Stimulated activated CD4-positive, alpha-beta T cell treated with anti-CD3 and anti-CD28 coated beads, Interleukin-12 subunit alpha, Interleukin-12 subunit beta, amount 100 ng/mL, for 48 hours (primary cell): ENCODE results near the gene MALAT1.

Source experiments
- DNase-seq, 3 donors: peaks; one replicate each; pipeline ENCODE4 v3.0.0-alpha.2; 2020; ENCODE audit warnings: low read depth in 2 of 3, low spot score in 1 of 3

Gene MALAT1

DNA sequence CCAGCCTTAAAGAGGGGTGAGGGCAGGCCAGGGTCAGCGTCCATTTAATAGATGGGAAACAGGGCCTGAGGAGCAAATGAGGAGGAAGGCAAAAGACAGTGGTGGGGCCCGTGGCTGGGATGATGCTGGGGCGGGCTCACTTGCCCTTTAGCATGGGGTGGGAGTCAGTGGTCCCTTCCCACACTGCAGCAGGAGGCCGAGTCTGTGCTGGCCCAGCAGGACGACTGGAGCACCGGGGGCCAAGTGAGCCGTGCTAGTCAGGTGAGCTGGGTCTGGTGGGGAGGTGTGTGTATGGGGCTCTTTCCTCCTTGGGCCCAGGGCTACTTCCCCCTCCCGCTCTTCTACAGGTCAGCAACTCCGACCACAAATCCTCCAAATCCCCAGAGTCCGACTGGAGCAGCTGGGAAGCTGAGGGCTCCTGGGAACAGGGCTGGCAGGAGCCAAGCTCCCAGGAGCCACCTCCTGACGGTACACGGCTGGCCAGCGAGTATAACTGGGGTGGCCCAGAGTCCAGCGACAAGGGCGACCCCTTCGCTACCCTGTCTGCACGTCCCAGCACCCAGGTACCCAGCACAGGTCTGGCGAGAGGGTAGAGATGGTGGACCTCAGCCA lies 38.9 kb downstream of the MALAT1 start:
- no peak for DNase-seq

DNA sequence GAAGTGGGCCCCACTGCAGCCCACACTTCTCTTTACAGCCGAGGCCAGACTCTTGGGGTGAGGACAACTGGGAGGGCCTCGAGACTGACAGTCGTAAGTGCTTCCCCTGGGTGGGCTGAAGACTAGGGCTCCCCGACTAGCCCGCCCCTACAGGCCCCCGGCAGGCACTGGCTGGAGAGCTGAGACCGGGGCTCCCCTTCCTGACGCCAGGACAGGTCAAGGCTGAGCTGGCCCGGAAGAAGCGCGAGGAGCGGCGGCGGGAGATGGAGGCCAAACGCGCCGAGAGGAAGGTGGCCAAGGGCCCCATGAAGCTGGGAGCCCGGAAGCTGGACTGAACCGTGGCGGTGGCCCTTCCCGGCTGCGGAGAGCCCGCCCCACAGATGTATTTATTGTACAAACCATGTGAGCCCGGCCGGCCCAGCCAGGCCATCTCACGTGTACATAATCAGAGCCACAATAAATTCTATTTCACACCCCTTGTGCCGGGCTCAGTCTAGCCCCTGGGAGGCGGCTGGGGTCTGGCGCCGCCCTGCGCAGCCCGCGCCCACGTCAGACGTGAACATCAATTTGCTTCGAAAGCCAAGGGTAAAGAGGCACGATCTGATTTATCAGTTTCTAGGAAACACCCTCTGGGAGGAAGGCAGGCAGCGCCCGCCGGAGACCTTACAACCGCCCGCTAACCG lies 39.5 kb downstream of the MALAT1 start:
- no peak for DNase-seq

DNA sequence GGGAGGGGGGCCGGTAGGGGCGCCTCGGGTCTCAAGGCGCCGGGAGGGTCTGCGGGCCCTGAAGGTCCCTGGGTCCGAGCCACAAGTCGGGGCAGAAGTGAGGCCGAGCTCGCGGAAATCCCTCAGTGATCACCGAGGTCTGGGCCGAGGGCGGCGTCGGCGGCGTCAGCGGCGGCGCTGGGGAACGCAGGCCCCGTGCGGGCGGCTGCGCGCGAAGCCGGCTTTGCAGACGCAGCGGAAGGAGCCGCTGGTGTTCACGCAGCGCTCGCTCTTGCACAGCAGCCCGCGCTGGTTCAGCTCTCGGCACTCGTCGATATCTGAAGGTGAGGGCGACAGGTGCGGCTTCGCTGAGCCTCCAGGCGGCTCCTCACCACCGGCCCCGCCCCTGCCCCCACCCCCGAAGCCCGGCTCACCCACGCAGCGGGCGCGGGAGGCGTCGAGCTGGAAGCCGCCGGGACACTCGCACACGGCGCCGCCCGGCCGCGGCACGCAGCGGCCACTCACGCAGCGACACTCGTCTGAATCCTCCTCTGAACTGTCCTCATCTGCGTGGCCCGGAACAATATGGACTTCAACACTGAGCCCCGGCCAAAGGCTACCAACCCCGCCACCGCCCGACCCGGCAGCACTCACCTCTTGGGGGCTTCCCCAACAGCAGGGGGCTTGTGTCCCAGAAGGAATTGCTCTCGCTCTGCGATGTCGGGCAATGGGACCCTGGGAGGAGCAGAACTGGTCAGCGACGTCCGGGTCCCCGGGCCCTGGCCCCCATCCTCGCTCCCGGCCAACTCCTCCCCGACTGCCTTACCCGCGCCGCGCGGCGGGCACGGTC lies 40.3 kb downstream of the MALAT1 start:
- no peak for DNase-seq

DNA sequence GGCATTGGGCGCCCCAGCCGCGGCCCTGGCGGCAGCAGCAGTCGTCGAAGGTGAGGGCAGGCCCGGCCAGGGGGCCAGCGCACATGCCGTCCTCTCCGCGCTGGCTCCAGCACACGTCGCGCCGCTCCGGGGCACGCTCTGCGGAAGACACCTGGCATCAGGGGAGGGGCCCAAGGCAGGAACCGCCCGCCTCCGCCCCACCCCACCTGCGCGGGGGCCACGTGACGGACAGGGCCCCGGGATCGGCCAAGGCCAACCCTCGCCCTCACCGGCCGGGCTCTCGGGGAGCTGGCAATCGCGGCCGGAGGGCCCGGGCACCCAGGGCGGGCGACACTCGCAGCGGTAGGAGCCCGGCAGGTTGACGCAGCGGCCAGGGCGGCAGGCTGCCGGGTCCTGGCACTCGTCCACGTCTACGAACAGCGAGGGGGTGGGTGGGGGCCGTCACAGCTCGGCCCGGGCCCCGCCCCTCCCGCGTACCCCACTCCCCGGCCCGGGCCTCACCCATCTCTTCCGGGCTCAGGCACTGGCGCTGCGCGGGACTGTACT lies 41.0 kb downstream of the MALAT1 start:
- no peak for DNase-seq

DNA sequence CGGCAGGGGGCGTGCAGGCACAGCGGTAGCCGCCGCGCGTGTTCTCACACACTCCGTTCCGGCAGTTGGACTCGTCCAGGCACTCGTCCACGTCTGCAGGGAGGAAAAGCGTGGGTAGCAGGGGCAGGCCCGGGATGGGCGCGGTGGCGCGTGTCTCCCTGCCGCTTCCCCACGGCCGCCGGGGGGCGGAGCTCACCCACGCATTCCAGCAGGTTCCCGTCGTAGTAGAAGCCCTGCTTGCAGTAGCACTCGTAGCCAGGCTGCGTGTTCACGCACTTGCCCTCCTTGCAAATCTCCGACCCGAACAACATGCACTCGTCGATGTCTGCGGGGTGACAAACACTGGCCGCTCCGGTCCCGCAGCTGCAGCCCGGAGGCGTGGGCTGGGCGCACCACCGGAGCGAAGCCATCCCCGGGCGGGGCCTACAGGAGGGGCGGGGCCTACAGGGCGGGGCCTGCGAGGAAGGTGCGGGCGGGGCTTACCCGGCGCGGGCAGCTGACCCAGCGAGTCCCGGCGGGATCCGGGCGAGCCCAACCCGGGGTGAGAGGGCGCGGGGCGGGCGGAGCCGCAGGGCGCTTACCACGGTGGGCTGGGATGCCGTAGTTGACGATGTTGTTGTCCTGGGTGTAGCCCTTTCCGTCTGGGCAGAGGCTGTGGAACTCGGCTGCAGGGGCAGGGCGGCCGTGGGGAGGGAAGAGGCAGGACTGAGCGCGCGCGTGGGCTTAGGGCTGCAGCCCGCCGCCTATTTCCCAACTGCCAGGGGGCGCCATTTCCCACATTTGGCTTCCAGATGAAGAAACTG lies 41.6 kb downstream of the MALAT1 start:
- DNase-seq, result peak; percentile 84 to 91 (median 85)

DNA sequence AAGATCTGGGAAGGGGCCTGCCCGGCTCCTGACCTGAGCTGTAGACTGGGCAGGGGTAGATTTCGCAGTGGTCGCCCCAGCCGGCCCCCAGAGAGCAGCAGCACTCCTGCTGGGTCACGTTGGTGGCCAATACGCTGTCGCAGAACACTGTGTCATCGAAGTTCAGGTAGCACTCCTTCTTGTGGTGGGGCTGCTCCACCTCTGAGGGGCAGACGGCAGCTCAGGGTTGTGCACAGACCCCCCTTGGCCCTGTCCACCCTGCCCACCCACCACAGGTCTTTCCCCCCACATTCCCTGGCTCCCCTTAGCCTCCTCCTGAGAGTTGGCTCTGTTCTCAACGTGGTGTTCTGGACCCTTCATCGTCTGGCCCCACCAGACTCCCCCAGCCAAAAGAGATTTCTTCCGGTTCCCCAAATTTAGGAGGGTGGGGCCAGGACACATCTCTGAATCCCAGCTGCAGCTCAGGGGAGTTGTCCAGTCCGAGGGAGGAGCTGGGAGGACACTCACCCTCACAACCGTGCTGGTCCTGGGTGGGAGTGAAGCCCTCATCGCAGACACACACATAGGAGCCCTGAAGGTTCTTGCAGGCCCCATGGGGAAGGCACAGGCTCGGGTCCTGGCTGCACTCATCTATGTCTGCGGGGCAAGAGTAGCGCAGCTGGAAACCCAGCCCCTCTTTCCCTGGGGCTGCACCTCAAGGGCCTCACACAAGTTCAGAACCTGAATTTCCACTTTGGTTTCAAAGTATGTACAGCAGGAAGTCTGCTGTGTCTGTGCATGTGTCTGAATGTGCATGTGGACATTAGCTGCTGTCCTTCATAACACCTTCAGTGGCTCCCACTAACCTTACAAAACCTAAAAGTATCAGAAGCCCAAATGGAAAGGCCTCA lies 42.5 kb downstream of the MALAT1 start:
- DNase-seq, result no peak

DNA sequence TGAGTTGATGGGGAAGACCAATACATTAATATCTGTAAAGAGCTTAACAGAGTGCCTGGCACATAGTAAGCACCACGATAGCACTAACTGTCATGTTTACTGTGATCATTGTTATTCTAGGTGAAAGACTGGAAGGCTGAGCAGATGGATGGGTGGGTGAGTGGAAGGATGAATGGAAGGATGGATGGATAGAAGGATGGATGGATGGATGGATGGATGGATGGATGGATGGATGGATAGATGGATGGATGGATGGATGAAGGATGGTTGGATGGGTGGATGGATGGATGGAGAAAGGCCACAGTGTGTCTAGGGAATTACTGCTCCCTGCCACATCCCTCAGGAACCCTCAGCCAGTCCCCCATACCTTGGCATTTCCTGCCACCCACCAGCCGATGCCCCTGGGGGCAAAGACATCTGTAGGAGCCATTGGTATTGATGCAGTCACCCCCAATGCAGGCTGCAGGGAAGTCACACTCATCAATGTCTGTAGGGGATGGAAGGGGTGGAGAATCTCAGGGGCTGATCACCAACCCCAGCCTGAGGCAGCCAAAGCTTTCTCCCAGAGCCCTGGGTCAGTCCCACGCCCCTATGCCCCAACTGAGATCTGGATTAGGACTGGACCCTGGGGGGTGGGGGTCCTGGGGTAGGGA lies 44.0 kb downstream of the MALAT1 start:
- DNase-seq, result no peak

DNA sequence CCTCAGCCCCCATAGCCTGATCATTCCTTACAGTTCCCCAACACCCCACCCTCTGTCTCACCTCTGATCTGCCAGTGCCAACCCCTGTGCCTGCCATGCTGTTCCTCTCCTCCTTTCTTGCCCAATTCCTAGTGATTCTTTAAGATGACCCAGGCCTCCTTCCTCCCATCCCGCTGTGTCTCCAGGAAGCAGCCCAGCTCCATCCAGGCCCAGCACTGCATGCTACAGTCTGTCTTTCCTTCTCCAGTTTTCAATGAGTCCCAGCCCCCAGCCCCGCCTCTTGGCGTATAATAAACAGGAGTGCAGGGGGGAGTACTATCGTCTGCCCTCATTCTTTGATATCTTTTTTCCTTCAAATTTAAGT lies 47.0 kb downstream of the MALAT1 start:
- no peak for DNase-seq

DNA sequence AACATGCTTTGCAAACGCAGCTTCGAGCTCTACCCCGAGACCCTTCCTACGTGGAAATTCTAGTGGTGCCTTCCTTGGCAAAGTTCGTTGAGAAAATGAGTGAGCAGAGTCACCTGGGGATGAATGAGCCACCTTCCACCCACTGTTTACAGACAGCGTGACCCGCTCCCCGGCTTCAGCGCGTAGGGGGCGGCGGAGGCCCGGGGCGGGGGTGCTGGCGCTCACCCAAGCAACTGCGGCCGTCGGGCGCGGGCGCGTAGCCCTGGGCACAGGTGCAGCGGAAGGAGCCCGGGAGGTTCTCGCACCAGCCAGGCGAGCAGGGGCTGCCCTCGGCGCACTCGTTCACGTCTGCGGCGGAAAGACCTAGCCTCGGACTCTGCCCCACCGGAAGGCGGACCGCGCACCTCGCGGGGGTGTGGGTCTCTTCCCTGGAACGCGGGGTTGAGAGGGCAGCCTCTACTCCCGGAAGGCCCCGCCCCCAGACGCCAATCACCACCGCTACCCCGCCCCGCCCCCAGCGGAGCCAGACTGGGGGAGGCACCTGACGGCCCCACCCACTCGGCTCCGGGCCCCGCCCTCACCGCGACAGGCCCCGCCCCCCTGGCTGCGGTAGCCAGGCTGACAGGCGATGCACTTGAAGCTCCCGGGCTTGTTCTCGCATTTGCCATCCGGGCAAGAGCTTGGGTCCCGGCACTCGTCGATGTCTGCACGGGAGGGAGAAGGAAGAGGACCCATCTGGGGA lies 47.5 kb downstream of the MALAT1 start:
- DNase-seq, result peak; percentile 97 to 100 (median 98)

DNA sequence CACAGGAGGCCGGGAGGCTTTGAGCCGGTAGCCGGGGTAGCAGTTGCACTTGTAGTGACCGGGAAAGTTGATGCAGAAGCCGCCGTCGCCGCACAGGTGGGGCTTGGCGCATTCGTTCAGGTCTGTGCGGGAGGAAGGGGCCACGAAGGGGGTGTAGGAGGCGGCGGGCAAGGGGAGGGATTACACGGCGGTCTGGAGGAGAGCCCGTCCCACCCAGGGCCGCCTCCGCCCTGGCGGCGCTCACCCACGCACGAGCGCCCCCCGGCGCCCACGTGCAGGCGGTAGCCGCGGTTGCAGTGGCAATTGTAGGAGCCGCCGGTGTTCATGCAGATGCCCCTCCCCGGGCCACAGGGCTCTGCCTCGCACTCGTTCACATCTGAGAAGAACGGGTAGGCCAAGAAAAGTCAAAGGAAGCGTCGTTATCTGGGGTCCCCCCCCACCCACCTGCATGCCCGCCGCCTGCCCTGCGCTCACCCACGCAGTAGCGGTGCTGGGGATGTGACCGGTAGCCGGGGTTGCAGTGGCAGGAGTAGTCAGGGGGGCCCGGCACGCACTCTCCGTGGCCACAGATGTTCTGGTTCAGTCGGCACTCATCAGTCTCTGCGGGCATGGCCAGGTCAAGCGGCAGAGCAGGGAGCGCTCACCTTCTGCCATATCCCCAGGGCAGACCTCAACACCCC lies 48.7 kb downstream of the MALAT1 start:
- no peak for DNase-seq

DNA sequence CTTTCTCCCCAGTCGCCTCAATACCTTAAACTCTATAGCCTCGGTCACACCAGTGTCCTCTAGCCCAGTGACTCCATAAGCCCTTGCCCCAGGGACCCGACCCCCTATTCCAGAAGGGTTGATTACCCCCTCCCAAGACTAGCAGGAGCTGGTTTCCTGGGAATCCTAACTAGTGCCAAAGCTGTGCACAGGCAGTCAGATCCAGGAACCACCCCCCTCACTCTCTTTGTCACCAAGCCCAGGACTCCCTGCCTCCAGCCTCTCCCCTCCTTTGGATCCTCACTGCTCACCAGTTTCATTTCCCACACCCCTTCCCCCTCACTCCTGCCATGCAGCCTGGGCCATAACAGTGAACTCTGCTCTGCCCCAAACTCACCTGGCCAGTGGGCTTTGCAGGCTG lies 49.5 kb downstream of the MALAT1 start:
- no peak for DNase-seq

DNA sequence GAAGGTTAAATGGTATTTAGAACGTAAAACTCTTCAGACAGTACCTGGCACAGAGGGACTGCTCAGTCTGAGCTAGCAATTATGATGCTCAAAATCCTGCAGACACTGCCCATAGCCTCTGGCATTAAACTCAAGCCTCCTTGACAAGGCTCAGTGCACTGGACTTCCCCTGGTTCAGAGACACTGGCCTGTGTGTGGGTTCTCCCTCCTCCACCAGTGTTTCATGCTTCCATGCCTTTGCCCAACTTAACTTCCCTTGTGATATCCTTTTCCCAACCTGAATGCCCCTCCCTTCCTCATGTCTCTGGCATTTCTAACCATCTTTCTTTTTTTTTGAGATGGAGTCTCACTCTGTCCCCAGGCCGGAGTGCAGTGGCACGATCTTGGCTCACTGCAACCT lies 50.3 kb downstream of the MALAT1 start:
- no peak for DNase-seq

DNA sequence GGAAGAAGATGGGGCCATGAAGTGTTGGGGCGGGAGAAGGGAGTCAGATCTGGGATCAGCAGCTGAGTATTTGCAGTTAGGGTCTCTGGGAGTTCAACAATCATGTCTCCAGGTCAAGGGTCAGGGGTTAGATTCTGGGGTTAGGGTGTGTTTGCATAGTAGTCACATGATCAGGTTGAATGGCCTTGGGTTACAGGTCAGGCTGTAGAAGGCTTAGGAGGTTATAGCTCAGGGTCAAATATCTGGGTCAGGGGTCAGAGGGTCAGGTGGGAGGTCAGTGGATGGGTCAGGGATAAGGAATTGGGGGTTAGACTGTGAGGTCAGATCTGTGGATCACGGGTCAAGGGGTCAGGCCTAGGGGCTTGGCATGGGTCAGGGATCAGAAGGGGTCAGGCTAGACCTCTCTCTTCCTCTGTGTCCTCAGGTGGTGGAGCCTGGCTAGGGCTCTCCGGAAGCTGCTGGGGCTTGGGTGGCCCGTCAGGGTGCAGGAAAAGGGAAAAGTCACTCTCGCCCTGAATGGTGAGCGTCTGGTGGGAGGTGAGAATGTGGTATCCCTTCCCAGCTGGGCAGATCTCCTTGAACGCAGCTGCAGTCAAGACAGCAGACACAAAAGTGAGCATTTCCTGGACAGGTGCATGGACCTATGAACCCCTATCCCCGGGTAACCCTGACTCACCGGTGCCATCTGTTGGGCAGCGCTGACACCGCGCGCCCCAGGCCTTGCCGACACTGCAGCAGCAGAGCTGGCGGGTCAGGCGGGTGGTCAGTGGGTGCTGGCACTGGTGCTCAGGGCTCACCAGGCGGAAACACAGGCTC lies 52.9 kb downstream of the MALAT1 start:
- DNase-seq, result peak in 1 of 3 donors; percentile 52

DNA sequence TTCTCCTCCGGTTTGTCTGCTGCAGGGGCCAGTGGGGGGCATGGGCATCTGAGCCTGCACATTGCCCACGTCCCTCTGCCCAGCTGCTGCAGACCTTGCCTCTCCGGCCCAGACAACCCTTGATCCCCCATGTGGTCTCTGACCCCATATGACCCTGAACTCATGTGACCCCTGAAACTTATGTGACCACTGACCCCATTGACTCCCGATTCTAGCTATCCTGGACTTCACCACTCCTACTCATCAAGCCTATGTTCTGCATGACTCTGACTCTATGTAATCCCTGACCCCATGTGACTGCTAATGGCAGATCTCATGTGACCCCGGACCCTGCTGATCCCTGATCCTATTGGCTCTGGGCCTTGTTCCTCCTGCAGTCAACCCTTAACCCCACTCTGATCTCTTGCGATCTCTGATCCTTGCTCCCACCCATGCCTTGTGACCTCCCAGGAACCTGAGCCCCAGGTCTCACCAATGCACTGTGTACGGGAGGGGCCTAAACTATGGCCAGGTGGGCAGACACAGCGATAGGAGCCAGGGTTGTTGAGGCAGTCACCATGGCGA lies 53.6 kb downstream of the MALAT1 start:
- DNase-seq, result no peak

DNA sequence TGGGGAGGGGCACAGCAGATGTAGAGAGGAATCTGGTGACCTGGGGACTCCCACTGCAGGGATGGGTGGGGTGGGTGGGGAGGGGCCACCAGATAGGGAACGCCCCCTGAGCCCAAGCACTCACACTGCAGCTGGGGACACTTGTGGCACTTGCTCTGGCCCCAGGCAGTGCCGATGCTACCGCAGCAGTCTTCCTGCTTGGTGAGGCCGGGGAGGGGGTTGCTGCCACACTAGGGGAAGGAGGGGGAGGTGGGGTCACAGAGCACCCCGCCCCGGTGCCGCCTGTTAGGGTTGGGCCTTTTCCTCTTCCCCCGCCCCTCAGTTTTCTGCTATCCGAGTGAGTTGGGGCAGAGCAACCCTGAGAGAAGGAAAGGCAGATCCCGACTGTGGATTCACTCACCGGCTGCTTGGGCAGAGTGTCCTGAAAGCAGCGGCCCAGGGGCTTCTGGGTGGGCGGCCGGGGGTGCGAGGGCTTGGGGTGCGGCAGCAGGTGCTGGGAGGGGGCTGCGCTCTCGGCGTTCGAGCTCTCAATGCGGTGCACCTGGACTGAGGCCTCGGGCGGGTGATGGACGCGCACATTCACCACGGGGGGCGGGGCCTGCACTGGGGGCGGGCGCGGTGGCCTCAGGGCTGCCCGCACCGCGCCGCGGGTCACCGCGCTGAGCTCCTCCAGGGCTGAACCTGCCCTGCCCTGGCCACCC lies 54.6 kb downstream of the MALAT1 start:
- peak in 1 of 3 donors; percentile 50 for DNase-seq

DNA sequence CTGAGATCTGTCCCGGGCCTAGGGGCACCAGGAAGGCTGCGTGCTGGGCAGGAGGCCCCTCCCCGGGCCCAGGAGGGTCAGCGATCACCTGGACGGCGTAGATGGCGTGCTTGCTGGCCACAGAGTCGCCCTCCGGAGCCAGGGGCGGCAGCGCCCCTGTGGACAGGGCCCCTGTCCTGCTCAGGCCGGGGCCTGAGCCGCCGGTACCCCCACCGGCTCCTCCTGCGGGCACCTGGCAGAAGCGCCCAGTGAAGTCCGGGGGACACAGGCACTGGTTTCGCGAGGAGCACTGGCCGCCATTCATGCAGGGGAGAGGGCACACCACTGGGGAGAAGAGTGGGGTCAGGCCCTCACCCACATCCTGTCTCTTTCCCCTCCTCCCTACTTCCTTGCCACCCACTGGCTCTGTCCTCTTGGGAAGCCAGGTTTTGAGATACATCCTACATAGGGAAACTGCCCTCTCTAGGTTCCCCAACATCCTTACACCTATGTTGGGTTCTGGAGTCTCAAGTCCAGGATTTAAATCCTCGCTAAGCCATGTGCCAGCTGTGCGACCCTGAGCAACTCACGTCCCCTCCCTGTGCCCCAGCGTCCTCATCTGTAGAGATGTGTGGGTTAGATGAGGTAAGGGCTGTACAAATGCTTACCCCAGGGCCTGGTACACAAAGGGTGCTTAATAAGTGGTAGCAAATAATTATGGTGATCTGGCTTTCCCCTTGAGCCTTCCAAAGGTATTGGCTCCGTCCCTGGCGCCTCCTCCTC lies 55.4 kb downstream of the MALAT1 start:
- no peak for DNase-seq
